GM18861 (cell line): ENCODE results near the gene NRG2.

ENCODE experiments used
- ATAC-seq: cut with Tn5 transposase; IDR thresholded peaks from one replicate; pipeline ENCODE4 v1.9.1; 2021; ENCODE audit not compliant: unreplicated experiment

The NRG2 gene

GRCh38 chr5:139804800-139805397 is 238.2 kb downstream of the NRG2 start:
- no peak for ATAC-seq

GRCh38 chr5:139803978-139804377 is 239.1 kb downstream of the NRG2 start:
- no peak for ATAC-seq

DNA sequence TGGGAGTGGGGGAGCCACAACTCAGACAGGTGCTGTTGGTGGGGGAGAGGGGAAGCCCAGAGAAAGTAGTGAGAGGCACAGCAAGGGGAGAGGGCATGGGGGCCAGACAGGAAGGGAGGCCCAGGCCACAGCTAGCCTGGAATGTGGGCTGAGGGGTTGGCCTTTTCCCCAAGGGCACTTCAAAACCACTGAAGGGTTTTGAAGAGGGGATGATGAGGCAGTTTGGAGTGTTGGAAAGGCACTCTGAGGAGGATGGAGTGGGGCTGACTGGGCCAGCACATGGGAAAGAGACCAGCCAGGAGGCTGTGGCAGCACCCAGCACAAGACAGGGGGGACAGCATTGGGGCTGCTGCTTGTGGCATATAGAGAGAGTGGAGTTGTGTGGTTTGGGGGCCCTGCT is 243.7 kb downstream of the NRG2 start:
- no peak for ATAC-seq

GRCh38 chr5:139798883-139799282 is 244.2 kb downstream of the NRG2 start:
- no peak for ATAC-seq

DNA sequence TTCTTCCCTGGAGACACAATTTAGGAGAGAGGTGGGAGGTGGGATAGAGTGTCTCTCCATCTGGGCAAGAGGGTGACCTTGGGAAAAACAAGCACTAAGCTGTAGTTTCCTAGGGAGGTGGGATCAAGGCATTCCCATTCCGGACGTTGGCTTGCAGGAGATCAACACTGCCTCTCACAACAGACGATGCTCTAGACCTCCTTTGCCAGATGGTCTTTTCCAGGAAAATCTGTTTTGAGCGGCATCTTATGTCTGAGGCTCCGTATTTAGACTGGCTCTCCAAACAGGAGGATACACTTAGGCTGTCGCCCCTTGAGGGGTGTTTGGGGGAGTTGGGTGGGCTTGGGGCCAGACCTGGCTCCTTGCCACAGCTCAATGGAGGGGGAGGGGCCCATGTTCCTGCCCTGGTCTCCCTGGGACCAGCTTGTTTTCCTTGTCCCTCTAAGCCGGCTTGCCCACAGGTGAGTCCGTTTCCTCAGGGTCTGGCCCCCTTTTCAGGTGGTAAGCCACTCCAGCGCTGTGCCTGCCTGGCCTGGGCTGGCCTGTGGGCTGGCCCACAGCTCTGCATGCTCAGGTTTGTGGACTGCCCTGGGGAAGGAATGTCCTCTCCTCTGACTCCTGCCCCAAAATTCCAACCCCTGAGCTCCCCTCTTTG is 245.1 kb downstream of the NRG2 start:
- ATAC-seq, result no peak

GRCh38 chr5:139797335-139797734 is 245.8 kb downstream of the NRG2 start:
- no peak for ATAC-seq
